Measurements from ENCODE around the gene KLK3.
"Not testable (repeated sequence)": the region's sequence is repeated elsewhere in the genome, so short reads cannot be mapped to it uniquely, and the experiment has no call there.

Gene KLK3

DNA sequence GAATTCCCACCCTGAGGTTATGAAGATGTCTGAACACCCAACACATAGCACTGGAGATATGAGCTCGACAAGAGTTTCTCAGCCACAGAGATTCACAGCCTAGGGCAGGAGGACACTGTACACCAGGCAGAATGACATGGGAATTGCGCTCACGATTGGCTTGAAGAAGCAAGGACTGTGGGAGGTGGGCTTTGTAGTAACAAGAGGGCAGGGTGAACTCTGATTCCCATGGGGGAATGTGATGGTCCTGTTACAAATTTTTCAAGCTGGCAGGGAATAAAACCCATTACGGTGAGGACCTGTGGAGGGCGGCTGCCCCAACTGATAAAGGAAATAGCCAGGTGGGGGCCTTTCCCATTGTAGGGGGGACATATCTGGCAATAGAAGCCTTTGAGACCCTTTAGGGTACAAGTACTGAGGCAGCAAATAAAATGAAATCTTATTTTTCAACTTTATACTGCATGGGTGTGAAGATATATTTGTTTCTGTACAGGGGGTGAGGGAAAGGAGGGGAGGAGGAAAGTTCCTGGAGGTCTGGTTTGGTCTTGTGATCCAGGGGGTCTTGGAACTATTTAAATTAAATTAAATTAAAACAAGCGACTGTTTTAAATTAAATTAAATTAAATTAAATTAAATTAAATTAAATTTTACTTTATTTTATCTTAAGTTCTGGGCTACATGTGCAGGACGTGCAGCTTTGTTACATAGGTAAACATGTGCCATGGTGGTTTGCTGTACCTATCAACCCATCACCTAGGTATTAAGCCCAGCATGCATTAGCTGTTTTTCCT lies 7.0 kb downstream of the KLK3 start:
- DNase-seq (ENCODE audit: low spot score), result no peak

DNA sequence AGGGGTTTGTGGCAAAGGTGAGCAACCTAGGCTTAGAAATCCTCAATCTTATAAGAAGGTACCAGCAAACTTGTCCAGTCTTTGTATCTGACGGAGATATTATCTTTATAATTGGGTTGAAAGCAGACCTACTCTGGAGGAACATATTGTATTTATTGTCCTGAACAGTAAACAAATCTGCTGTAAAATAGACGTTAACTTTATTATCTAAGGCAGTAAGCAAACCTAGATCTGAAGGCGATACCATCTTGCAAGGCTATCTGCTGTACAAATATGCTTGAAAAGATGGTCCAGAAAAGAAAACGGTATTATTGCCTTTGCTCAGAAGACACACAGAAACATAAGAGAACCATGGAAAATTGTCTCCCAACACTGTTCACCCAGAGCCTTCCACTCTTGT lies 14.8 kb downstream of the KLK3 start:
- no peak for DNase-seq (ENCODE audit: low spot score)

DNA sequence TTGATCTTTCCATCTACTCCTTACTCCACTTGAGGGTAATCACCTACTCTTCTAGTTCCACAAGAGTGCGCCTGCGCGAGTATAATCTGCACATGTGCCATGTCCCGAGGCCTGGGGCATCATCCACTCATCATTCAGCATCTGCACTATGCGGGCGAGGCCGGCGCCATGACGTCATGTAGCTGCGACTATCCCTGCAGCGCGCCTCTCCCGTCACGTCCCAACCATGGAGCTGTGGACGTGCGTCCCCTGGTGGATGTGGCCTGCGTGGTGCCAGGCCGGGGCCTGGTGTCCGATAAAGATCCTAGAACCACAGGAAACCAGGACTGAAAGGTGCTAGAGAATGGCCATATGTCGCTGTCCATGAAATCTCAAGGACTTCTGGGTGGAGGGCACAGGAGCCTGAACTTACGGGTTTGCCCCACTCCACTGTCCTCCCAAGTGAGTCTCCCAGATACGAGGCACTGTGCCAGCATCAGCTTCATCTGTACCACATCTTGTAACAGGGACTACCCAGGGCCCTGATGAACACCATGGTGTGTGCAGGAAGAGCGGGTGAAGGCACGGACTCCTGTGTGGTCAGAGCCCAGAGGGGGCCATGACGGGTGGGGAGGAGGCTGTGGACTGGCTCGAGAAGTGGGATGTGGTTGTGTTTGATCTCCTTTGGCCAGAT lies 15.8 kb downstream of the KLK3 start:
- DNase-seq (ENCODE audit: low spot score), result no peak

DNA sequence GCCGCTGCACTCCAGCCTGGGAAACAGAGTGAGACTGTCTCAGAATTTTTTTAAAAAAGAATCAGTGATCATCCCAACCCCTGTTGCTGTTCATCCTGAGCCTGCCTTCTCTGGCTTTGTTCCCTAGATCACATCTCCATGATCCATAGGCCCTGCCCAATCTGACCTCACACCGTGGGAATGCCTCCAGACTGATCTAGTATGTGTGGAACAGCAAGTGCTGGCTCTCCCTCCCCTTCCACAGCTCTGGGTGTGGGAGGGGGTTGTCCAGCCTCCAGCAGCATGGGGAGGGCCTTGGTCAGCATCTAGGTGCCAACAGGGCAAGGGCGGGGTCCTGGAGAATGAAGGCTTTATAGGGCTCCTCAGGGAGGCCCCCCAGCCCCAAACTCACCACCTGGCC lies 18.3 kb downstream of the KLK3 start, which contains the start of gene KLK2:
Gene KLK2 (plus strand): TSS at position 384 of the 400 bp plus-strand sequence. CDS start 35 bp downstream, outside the sequence.
- DNase-seq (ENCODE audit: low spot score), result no peak

DNA sequence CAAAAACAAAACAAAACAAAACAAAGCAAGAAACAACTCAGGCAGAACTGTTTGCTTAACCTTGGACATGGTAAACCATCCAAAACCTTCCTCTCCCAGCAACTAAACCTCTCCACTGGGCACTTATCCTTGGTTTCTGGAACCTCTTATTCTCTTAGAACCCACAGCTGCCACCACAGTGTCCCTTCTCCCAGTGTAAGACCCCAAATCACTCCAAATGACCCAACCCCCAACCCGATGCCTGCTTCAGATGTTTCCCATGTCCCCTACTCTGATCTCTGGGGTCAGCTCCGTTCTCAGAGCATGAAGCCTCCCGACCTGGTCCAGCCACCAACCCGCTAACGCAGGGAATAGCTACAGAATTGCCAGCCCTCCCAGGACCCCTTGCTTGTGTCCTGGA lies 19.5 kb downstream of the KLK3 start:
- DNase-seq (ENCODE audit: low spot score), result no peak

DNA sequence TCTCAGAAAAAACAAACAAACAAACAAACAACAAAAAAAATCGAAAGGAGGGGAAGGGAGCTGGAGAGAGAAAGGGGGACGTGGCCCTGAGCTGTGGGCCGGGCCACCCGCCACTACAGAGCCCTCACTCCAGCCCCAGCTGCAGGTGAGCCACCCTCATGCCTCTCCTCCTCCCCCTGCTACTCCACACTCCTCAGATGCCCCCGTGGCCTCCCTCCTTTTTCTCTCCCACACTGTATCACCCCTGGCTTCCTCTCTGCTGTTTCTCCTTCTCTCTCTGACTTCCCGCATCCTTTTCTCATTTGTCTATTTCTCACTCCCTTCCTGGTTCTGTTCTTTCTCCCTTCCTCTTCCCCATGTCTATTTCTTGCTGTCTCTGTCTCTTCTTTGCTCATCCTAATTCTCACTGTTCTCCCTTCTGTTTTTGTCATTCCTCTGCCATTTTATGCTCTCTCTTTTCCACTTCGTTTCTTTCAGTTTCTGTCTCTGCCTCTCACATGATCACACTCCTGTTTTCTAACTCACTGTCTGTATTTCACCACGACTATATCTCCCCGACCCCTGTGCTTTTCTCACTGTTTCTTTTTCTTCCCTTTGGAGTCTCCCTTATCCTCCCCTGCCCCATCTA lies 21.2 kb downstream of the KLK3 start:
- DNase-seq (ENCODE audit: low spot score), result no peak

DNA sequence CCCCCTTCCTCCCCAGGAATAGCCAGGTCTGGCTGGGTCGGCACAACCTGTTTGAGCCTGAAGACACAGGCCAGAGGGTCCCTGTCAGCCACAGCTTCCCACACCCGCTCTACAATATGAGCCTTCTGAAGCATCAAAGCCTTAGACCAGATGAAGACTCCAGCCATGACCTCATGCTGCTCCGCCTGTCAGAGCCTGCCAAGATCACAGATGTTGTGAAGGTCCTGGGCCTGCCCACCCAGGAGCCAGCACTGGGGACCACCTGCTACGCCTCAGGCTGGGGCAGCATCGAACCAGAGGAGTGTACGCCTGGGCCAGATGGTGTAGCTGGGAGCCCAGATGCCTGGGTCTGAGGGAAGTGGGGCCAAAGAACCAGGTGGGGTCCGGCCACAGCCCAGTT lies 21.7 kb downstream of the KLK3 start:
- no peak for DNase-seq (ENCODE audit: low spot score)

DNA sequence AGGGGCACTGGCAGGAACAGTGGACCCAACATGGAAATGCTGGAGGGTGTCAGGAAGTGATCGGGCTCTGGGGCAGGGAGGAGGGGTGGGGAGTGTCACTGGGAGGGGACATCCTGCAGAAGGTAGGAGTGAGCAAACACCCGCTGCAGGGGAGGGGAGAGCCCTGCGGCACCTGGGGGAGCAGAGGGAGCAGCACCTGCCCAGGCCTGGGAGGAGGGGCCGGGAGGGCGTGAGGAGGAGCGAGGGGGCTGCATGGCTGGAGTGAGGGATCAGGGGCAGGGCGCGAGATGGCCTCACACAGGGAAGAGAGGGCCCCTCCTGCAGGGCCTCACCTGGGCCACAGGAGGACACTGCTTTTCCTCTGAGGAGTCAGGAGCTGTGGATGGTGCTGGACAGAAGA lies 22.6 kb downstream of the KLK3 start:
- no peak for DNase-seq (ENCODE audit: low spot score)

DNA sequence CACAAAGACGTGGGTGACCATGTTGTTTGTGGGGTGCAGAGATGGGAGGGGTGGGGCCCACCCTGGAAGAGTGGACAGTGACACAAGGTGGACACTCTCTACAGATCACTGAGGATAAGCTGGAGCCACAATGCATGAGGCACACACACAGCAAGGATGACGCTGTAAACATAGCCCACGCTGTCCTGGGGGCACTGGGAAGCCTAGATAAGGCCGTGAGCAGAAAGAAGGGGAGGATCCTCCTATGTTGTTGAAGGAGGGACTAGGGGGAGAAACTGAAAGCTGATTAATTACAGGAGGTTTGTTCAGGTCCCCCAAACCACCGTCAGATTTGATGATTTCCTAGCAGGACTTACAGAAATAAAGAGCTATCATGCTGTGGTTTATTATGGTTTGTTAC lies 24.1 kb downstream of the KLK3 start:
- DNase-seq (ENCODE audit: low spot score), result no peak

DNA sequence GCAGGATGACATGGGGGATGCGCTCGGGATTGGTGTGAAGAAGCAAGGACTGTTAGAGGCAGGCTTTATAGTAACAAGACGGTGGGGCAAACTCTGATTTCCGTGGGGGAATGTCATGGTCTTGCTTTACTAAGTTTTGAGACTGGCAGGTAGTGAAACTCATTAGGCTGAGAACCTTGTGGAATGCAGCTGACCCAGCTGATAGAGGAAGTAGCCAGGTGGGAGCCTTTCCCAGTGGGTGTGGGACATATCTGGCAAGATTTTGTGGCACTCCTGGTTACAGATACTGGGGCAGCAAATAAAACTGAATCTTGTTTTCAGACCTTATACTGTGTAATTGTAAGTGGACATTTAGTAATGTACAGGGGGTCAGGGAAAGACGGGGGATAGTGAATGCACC lies 25.5 kb downstream of the KLK3 start:
- no peak for DNase-seq (ENCODE audit: low spot score)

DNA sequence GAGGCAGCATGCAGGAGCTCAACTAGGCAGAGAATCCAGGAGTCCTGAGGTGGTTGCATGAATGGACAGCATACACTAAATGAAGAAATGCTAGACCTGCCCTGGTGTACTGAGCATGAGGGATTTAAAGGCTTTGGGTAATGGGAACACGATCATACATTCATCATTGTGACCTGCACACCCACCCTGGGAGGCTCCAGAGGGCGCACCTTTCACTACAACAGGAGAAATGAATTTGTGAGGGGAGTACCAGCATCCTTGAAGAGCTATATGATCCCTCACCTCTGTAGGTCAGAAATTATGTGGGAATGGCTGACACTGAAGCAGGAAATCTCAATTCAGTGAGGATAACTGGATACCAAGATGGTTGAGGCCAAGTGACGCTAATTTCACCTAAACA lies 27.5 kb downstream of the KLK3 start:
- DNase-seq (ENCODE audit: low spot score), result no peak

DNA sequence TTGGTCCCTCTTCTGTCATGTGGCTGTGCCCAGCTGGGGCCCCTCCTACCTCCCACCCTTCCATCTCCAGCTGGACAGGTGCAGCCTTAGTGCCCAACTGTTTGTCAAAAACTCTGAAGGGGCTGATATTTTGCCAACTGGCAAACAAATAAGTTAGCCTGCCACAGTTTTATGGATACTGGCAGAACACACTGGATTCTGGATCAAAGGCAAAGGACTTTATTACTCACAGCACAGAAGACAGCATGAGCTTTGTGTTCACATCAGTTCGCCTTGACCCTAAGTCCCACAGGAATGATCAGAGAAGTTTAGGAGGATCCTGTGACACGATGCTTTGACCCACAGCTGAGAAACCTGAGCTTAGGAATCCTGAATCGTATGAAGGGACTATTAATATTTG lies 34.9 kb downstream of the KLK3 start:
- DNase-seq (ENCODE audit: low spot score), result no peak

DNA sequence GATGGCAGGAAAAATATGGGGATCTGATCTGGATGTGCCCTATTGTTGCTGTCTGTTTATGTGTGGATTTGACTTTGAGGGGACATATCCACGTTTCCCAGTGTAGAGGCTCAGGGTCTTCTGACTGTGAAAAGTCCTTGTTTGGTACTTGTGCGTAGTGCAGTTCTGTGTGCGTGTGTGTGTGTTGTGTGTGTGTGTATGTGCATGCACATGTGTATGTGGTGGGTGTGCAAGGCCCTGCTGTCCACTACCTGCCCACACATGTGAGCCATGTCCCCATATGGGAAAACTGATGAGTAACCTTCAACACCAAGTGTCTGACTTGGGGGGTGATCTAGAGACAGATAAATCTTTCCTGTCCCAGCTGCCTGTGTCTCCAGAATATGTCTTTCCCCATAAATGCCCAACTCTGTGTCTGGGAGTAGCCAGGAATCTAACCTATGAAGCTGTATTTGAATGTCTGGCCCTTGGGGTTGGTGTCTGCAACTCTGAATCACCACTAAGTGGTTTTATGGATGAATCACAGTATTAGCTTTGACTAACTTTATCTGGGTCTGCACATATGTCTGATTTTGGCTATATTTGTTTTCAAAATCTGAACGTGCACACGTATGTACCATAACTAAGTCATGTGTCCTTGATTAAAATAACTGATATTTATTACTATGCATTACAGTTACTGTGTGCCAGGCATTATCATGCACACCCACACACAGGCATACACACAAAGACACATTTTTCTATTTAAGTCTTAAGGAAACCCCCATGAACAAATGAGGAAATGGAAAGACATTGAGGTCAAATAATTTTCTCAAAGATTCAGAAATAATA lies 35.9 kb downstream of the KLK3 start:
- no peak for DNase-seq (ENCODE audit: low spot score)

DNA sequence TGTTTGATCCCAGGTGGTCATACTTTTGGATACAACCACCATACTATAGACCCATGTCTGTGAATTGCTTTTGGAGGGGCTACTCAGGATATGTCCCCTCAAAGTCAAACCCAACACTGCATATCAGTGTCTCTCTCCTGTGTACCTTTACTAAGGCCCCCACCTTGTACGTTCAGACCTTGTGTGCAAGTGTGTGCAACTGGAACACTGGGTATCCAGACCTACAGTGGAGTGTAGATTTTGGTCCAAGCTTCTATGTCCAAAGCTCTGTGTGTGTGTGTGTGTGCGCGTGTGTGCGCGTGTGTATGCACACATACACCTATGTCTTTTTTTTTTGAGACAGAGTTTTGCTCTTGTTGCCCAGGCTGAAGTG lies 36.5 kb downstream of the KLK3 start:
- no peak for DNase-seq (ENCODE audit: low spot score)

DNA sequence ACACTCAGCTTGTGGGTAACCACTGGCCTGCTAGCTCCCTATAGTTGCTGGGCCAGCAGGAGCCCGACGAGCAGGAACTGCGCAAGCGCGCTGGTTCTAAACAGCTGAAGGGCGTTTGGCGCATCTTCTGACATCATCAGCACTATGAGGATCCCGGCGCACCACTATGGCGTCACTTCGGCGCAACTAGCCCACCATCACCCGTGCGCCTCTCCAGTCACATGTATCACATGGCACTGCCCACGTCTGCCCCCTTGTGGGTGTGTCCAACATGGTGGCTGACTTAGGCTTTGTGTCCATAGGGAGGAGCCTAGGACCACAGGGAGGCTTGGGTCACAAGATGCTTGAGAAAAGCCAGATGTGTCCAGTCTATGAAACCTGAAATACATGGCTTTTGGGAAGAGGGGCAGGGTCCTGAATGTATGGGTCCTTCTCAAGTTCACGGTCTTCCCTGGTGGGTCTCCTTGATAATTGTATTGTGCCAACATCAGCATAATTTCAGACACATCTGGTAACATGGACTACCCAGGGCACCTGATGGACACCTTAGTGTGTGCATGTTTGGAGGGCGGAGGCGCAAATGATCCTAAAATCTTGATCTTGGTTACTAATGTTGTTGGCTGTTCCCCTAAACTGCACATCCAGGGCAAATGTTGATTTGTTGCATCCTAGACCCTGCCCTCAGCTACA lies 38.5 kb downstream of the KLK3 start:
- DNase-seq (ENCODE audit: low spot score), result no peak

DNA sequence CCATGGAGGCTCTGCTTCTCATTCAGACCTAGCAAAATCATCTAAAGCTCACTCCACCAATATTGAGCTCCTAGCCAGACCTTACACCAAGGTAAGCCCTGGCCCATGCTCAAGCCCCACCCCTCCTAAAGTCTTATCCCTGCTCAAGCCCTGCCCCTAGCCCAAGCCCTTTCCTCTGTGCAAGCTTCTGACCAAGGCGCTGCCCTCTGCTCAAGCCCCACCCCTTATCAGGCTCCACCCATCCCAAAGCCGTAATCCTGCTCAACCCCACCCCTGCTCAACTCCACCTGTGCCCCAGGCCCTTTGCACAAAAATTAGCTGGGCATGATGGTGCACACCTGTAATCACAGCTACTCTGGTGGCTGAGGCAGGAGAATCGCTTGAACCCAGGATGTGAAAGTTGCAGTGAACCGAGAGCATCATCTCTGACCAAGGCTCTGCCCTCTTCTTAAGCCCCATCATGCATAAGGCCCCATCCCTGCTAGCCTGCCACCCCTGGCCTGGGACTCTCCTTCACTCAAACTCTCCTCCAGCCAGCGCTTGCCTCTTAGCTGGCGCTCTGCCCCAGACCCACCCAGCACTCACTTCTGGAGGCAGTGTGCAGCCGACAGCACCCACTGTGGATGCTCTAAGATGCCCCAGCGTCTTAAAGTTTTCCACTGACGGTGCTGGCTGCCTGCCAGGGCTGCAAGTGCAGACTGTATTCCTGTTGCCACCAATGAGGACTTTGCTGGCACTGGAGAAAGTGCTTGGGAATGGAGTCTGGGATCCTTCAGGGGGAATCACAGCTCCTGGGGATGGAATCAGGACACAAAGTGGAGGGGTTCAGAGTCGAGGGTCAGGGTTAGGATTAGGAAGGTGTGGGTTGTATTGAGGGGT lies 40.0 kb downstream of the KLK3 start:
- DNase-seq (ENCODE audit: low spot score), result no peak

DNA sequence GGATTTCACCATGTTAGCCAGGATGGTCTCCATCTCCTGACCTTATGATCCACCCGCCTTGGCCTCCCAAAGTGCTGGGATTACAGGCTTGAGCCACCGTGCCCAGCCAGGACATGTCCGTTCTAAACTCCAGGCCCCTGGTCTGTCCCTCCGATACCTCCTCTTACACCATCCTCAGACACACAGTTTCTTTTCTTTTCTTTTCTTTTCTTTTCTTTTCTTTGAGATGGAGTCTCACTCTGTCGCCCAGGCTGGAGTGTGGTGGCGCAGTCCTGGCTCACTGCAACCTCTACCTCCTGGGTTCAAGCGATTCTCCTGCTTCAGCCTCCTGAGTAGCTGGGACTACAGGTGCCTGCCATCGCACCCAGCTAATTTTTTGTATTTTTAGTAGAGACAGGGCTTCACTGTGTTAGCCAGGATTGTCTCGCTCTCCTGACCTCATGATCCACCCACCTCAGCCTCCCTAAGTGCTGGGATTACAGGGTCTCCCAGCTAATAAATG lies 41.4 kb downstream of the KLK3 start:
- not testable (repeated sequence) for DNase-seq (ENCODE audit: low spot score)

DNA sequence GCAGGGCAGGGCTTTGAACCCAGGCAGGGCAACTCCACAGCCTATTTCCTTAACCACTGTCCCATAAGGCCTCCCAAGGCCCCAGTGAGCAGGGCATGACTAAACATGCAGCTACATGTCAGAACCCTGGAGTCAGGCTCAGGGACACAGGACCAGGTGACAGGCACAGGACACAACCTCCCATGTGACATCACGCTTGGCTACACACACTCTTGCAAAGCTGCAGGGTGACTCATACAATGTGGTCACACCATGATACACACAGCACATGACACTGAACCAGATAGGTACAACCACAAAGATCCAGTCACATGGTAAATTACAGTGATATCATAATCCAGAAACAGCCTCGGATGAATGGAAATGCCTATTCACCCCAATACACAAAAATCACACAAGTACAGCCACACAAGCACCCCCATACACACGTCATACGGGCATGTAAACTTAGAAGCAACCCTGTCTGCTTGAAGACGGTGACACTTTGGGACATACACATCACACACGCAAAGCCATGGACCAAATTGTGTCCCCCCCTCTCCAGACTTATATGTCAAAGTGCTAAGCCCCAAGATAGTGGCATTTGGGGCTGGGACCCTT lies 42.0 kb downstream of the KLK3 start:
- no peak for DNase-seq (ENCODE audit: low spot score)

DNA sequence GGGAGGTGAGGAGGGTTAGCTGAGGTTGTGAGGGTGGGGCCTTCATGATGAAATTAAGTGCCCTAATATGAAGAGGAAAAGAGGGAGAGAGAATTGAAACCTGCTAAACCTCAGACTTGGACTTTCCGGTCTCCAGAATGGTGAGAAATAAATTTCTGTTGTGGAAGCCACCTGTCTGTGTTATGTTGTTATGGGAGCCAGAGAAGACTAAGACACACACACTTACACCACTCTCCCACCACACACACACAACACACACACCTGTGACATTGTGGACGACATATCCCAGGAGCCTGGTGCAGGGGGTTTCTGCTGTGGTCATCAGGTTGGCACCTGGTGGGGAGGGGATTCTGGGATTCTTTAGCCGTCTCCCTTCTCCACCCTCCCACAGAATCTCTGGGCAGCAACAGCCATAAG lies 42.5 kb downstream of the KLK3 start:
- no peak for DNase-seq (ENCODE audit: low spot score)

DNA sequence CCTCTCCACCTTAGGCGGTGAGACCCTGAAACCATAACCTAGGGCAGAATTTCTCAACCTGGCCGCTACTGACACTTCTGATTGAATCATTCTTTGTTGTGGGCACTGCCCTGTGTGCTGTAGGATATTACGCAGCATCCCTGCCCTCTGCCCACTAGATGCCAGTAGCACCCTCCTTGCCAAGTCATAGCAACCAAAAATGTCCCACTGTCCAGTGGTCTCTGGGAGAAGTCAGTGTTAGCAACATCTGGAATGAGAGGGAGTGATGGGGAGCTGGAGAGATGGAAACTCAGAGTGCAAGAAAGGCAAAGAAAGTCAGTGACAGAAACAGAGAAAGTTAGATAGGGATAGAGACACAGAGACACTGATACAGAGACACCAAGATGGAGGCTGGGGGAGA lies 42.9 kb downstream of the KLK3 start:
- no peak for DNase-seq (ENCODE audit: low spot score)
